Kidney epithelial cell (primary cell): ENCODE data around the gene PDE2A. TPM values are rescaled to one million over a fixed set of nuclear protein-coding genes. Genes with fewer than 3 reads are reported as not detected.

Experiments
- DNase-seq: peaks from one replicate; pipeline ENCODE4 v3.0.0-alpha.2; 2010; ENCODE audit warnings: low read depth
- H3K27me3 ChIP-seq: 2 replicates; pipeline ENCODE4 v1.6.0; 2011; ENCODE audit warnings: low read length; ENCODE audit not compliant: control insufficient read depth, insufficient read depth
- H3K36me3 ChIP-seq: 2 replicates; pipeline ENCODE4 v1.5.1; 2011; ENCODE audit warnings: low read length; ENCODE audit not compliant: control insufficient read depth, insufficient read depth
- H3K4me3 ChIP-seq: 2 replicates; pipeline ENCODE4 v1.5.1; 2011; ENCODE audit warnings: low read depth, mild to moderate bottlenecking, control low read depth, low read length
- CTCF ChIP-seq: IDR thresholded peaks from 2 replicates; pipeline ENCODE4 v1.5.1; 2011; ENCODE audit warnings: mild to moderate bottlenecking, moderate library complexity, low read length, control low read depth, inconsistent platforms; ENCODE audit not compliant: insufficient read depth, poor library complexity, severe bottlenecking
- total RNA-seq: library from RNA; depleted of rRNA; stranded (reverse); fragments of >200 nt; gene quantifications from 2 replicates; pipeline ENCODE4 v1.2.3, GENCODE V29; 2015

PDE2A gene
- total RNA-seq, 1 donor from 2014 or later = 4.3 TPM

GRCh38 chr11:72635933-72636332, 38.3 kb downstream of the PDE2A start:
- no peak for TF ChIP-seq CTCF
- peaks cover 28% of the 10 kb centered on the region for H3K27me3 ChIP-seq
- DNase-seq = no peak
- no peak overlapping the region for H3K4me3 ChIP-seq
- no peaks in the 10 kb centered on the region for H3K36me3 ChIP-seq

GRCh38 chr11:72635309-72635915, 38.8 kb downstream of the PDE2A start:
- peaks cover 23% of the 10 kb centered on the region for H3K27me3 ChIP-seq

GRCh38 chr11:72634472-72635095, 39.6 kb downstream of the PDE2A start:
- Histone ChIP-seq H3K27me3 (peaks cover 20% of the 10 kb centered on the region), H3K4me3 (no peak overlapping the region), H3K36me3 (no peaks in the 10 kb centered on the region)
- DNase-seq = no peak
- TF ChIP-seq CTCF = no peak

More at GRCh38 chr11:72635309-72635915, 38.8 kb downstream of the PDE2A start:
- no peak for TF ChIP-seq CTCF
- no peak for DNase-seq
- Histone ChIP-seq H3K4me3 (no peak overlapping the region), H3K36me3 (no peaks in the 10 kb centered on the region)

- no peak overlapping the region for H3K4me3 ChIP-seq
- H3K36me3 ChIP-seq = no peaks in the 10 kb centered on the region
- no peak for DNase-seq
- H3K27me3 ChIP-seq = peaks cover 19% of the 10 kb centered on the region
- no peak for TF ChIP-seq CTCF
Observed at GRCh38 chr11:72634016-72634415, 40.2 kb downstream of the PDE2A start.

- no peaks in the 10 kb centered on the region for H3K36me3 ChIP-seq
- H3K27me3 ChIP-seq = peaks cover 16% of the 10 kb centered on the region
- H3K4me3 ChIP-seq = no peak overlapping the region
- DNase-seq = no peak
- TF ChIP-seq CTCF = no peak
Observed at GRCh38 chr11:72633068-72633467, 41.2 kb downstream of the PDE2A start.
